Stimulated activated CD8-positive, alpha-beta memory T cell treated with anti-CD3 and anti-CD28 coated beads, Interleukin-4, amount 100 ng/mL, for 48 hours (primary cell): ENCODE results near the gene SLC9A9.

Experiments
- DNase-seq: peaks from one replicate; pipeline ENCODE4 v3.0.0-alpha.2; 2020

Gene SLC9A9

DNA sequence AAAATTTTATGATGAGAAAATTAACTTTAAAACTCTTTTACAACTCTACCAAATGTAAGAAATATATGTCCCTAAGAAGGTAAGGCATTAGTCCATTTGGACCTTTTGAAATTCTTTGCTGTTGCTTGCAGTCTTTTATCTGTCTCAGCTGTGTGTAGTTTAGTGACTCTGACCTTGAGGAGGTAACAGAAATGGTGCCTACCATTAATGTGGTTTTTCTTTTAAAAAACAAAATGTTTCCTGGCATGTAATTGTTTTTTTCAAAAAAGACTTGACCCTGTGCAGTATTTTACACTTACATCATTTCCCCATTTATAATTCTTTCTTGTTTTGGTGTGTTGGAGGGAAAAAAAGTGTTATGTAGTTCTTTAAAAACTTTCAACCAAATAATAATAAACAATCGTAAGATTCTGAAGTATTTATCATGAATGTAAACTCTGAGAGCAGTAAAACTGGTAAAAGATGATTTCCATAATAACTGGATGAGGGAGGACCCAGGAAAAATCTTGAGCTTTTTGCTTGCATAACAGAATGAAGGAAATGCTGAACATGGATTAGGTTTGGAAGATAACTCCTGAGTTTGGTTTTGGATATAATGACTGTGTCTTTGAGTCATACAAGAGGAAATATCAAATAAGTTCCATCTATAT lies 503.6 kb downstream of the SLC9A9 start:
- DNase-seq: no peak

GRCh38 chr3:143343944-143344343 lies 504.3 kb downstream of the SLC9A9 start:
- no peak for DNase-seq

- no peak for DNase-seq
Observed at GRCh38 chr3:143343031-143343430, 505.2 kb downstream of the SLC9A9 start.

DNA sequence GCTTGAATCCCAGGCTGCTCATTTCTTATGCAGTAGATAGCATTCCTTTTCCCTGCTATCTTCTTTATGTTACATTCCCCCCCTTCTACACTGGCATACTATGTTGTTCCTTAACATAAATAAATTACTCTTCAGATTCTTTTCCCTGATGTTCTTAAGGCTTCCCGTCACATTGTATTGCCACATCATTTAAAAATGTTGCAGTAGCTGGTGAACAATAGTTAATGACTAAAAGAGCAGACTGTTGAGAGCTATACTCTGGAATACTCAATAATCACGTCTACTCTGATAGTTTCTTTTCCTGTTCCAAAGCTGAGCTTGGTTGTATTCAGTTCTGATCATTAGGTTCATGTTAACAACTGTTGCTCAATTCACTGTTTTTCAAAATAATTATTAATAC lies 508.8 kb downstream of the SLC9A9 start:
- DNase-seq: no peak

DNA sequence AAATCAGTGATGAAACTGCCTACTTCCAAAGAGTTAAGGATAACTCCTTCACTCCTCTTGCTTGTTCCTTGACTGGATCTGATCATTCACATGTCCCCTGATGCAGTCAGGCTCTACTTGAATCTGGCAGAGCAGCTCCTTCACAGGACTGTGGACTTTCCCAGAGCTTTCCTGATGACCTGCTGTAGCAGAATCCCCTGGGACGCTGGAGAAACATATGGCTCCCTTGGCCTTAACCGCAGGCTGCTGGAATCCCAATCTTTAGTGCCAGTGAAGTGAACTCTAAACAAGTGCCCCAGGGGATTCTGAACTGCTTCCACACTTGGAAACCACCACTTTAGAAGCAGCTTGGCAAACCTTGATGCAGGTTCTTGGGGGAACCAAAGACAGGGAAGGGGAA lies 510.9 kb downstream of the SLC9A9 start:
- DNase-seq: no peak

DNA sequence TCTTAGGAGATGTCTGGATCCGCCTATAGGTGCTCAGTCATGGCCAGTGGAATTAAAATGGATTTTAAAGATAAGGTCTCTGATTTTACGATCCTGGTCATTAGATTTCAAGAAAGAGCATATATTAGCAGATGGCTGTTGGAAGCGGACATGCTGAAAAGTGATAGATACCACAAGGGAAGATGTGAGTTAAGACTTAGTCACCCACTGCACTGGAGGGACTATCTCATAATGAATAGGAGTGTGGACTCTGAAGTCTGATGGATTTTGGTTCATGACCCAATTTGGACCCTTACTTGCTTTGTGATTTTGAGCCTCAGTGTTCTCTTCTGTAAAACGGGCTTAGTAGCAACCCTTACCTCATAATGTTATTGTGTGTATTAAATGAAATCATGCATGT lies 514.0 kb downstream of the SLC9A9 start:
- no peak for DNase-seq

- no peak for DNase-seq
Observed at GRCh38 chr3:143333367-143333766, 514.9 kb downstream of the SLC9A9 start.

DNA sequence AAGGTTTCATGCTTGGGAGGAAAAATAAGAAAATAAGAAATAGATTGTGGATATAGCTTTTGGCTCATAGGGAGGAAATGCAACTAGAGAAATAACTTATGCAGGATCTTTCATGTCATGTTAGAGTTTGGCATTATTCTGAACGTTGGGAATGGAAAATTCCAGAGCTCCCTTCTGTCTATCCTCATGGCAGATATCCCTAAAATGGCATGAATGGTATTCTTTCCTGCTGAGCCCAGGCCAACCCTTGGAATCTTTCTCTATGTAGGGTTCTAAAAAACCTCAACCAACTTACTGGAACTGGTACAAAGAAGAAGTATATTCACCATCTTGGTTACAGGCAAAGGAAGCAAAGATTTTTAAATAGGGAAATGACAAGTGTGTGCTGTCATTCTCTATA lies 516.2 kb downstream of the SLC9A9 start:
- DNase-seq: no peak

- no peak for DNase-seq
Observed at GRCh38 chr3:143331350-143331749, 516.9 kb downstream of the SLC9A9 start.

DNA sequence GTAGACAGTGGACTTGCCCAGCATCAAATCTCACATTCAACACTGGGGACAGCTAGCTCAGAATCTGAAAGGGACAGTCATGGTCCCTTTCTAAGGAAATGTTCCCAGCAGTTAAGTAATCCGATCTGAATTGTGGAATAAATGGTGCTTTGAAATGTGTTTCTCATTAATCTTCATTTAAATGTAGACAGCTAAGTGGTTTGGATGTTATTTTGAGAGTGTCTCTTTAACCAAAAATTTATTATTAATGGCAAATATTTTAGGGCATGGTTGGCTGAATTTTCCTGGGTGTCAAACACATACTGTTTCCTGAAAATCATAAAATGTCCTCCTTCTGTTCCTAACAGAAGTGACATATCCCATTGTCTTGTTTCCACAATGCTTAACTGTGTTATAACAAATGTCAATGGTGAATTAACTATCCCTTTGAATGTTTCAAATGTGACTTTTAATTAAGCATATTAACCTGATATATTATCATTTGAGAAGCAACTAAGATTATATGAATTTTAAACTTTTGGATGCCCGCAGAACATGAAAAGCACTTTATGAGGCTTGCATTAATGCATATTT lies 517.9 kb downstream of the SLC9A9 start:
- no peak for DNase-seq

DNA sequence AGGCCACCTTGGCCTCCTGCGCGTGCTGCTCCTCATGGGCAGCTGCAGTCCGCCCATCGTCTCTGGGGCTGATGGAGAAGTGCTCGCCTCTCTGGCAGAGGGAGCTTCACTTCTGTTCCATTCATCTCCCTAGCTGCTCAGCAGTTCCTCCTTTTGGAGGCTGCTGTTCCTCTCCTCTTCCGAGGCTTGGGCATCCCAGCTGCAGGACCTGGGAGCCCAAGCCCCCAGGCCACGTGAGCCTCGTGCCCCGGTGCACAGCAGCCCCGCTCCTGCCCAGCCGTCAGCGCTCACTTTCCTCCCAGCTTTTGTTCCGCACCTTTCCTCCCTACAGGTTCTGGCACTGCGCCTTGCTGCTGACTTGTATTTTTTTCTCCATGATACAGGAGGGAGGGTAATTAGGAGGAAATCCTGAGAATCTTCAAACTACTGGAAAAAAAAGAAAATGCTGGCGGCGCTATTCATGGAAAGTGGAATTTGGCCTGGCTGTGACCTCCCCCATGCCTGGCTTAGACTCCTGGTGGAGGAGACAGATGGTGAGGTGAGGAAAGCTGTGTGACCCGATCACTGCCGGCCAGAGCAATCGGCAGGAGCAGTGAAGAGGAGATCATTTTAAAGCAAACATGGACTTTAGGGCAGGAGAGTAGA lies 518.6 kb downstream of the SLC9A9 start:
- no peak for DNase-seq

DNA sequence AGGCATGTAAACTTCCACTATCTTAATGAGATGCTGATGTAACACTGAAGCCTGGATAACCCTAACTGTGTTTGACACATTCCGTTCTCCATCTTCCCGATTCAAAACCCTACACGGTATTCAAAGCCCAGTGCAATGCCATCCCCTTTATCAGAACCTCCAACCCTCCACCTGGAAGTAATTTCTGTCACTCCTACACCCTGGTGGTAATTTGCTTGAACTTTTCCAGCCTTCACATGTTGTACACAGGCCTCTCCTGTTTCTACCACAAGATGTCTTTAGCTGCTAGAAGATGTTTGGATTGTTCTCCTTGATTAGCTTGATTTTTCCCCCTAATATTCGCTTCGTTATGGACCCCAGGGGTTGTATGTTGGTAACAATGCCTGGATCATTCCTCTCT lies 519.8 kb downstream of the SLC9A9 start:
- no peak for DNase-seq

- DNase-seq: no peak
Observed at GRCh38 chr3:143326983-143327778, 521.1 kb downstream of the SLC9A9 start.

GRCh38 chr3:143321058-143321769 lies 527.1 kb downstream of the SLC9A9 start:
- no peak for DNase-seq

GRCh38 chr3:143315766-143316165 lies 532.5 kb downstream of the SLC9A9 start:
- no peak for DNase-seq

GRCh38 chr3:143314251-143315093 lies 533.8 kb downstream of the SLC9A9 start:
- no peak for DNase-seq

GRCh38 chr3:143313893-143314188 lies 534.4 kb downstream of the SLC9A9 start:
- no peak for DNase-seq

- DNase-seq: no peak
Observed at GRCh38 chr3:143313025-143313892, 535.0 kb downstream of the SLC9A9 start.

DNA sequence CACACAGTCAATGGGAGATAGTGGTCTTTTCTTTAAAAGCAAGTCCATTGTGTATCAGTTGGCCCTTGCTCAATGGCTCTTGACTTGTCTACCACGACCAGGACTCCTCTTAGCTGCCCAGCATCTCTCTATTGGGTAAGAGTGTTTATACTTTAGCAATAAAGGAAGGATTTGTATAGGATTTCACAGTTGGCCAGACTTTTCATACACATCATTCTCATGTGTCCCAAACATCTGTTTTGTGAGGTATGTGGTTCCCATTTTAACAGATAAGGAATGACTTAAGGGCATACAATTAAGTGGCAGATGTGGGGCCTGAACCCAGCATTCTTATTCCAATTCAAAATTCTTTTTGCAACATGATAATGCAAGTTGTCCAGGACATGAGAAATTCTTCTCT lies 537.2 kb downstream of the SLC9A9 start:
- DNase-seq: no peak

- DNase-seq: no peak
Observed at GRCh38 chr3:143309705-143310104, 538.6 kb downstream of the SLC9A9 start.

DNA sequence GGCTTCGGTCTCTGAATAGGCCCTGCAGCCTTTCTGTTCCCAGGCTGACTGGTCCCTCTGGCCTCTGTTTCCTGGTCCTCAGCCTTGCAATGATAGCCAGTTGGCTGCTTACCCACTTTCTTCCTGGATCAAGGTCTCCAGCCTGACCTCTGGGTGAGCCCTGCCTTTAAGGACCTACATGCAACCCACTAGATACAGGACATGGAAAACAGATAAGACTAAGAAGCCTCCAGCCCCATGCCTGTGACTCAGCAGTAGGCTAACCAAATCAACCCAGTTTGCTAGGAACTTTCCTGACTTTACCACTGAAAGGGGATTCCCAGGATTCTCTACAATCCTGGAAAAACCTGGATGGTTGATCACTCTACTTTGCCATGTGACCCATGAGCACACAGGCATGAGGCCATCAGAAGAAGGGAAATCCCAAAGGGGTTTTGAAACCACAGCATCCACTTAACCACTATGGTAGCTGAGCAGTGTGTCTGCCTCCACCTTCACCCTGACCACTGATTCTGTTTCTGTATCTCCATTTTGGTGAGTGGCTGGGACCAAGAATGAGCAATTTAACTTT lies 540.6 kb downstream of the SLC9A9 start:
- DNase-seq: no peak
